ENCODE data around the gene CD96.

DNA sequence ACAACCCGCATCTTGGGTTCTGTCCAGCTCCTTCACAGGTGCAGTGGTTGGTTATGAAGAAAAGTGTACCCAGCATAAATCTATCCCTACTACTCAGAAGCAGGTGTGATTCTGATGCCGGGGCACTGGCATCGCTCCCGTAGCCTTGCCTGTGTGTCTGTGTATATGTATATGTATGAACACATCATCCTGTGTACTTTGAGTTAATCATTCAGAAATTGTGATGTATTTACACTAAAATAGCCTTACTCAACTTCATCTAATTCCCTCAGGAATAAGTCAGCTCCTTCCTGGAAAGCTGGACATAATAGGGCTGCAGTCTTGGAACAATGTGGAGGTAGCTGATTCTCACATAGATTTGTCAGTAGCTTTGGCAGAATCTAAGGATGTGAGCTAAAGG, 59.8 kb downstream of the CD96 start:
- TF ChIP-seq, protein P1, sequence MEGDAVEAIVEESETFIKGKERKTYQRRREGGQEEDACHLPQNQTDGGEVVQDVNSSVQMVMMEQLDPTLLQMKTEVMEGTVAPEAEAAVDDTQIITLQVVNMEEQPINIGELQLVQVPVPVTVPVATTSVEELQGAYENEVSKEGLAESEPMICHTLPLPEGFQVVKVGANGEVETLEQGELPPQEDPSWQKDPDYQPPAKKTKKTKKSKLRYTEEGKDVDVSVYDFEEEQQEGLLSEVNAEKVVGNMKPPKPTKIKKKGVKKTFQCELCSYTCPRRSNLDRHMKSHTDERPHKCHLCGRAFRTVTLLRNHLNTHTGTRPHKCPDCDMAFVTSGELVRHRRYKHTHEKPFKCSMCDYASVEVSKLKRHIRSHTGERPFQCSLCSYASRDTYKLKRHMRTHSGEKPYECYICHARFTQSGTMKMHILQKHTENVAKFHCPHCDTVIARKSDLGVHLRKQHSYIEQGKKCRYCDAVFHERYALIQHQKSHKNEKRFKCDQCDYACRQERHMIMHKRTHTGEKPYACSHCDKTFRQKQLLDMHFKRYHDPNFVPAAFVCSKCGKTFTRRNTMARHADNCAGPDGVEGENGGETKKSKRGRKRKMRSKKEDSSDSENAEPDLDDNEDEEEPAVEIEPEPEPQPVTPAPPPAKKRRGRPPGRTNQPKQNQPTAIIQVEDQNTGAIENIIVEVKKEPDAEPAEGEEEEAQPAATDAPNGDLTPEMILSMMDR (IDR thresholded peaks at IDR 0.05): no peak
- no peak for TF ChIP-seq EP300 (IDR thresholded peaks at IDR 0.05)
